HG03571 (cell line): Measurements from ENCODE around the gene GPR82.
"Not testable (repeated sequence)": the region's sequence is repeated elsewhere in the genome, so short reads cannot be mapped to it uniquely, and the experiment has no call there.

Experiments
- ATAC-seq: cut with Tn5 transposase; IDR thresholded peaks from one replicate; pipeline ENCODE4 v1.9.1; 2021; ENCODE audit not compliant: unreplicated experiment

GPR82 gene

GRCh38 chrX:41718481-41719235 lies 5.3 kb upstream of the GPR82 start:
- no peak for ATAC-seq

- not testable (repeated sequence) for ATAC-seq
These were observed 4.4 kb upstream of the GPR82 start for GRCh38 chrX:41719610-41720009.

GRCh38 chrX:41720125-41720779 lies 3.7 kb upstream of the GPR82 start:
- ATAC-seq = peak; percentile 93

- no peak for ATAC-seq
These were observed 2.4 kb upstream of the GPR82 start for GRCh38 chrX:41721590-41721989.

GRCh38 chrX:41722214-41722613 lies 1.8 kb upstream of the GPR82 start:
- ATAC-seq = no peak

GRCh38 chrX:41722816-41723618 lies 964 bp upstream of the GPR82 start:
- ATAC-seq = no peak

- ATAC-seq = no peak
These were observed 4.1 kb downstream of the GPR82 start for GRCh38 chrX:41728125-41728524.

GRCh38 chrX:41730081-41730480 lies 6.1 kb downstream of the GPR82 start:
- ATAC-seq = no peak

GRCh38 chrX:41732260-41732659 lies 8.3 kb downstream of the GPR82 start:
- no peak for ATAC-seq

- ATAC-seq = peak; percentile 96
These were observed 10.0 kb downstream of the GPR82 start for GRCh38 chrX:41733939-41734338.

GRCh38 chrX:41734530-41734929 lies 10.5 kb downstream of the GPR82 start:
- ATAC-seq = no peak

GRCh38 chrX:41737065-41737464 lies 13.1 kb downstream of the GPR82 start:
- ATAC-seq = no peak

- ATAC-seq = no peak
These were observed 15.9 kb downstream of the GPR82 start for GRCh38 chrX:41739871-41740270.

- no peak for ATAC-seq
These were observed 26.7 kb downstream of the GPR82 start for GRCh38 chrX:41750716-41751115.

- ATAC-seq = no peak
These were observed 34.4 kb downstream of the GPR82 start for GRCh38 chrX:41758401-41758800.

- no peak for ATAC-seq
These were observed 35.8 kb downstream of the GPR82 start for GRCh38 chrX:41759817-41760216.

GRCh38 chrX:41761169-41761568 lies 37.2 kb downstream of the GPR82 start:
- no peak for ATAC-seq

GRCh38 chrX:41761702-41762101 lies 37.7 kb downstream of the GPR82 start:
- no peak for ATAC-seq

GRCh38 chrX:41779030-41779564 lies 55.1 kb downstream of the GPR82 start:
- no peak for ATAC-seq
